ENCODE results near the gene TNS3. TPM values are rescaled to one million over a fixed set of nuclear protein-coding genes. Genes with fewer than 3 reads are reported as not detected.

Gene TNS3
- total RNA-seq, 1 experiment from 2014 or later = 9.5 TPM

DNA sequence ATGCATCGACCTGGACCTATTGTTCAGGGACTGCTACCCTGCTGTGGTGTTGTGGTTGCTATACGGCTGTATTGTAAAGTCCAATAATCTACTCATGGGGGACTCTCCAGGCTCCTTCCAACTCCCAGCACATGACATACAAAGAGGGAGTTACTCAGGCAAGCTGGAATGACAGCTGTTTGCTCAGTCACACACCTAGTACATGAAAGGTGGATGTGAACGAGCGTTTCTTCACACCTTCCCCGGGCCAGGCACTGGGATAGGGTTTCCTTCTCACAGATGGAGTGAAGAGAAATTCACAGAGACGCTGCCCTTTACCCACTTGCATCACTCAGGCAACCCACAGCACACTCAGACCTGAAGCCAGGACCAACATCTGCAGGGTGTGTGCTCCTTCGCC is 215.7 kb downstream of the TNS3 start:
- Histone ChIP-seq H4K20me1 (ENCODE audit: control insufficient read depth, insufficient read depth, insufficient read length) (no peaks in the 10 kb centered on the region), H3K14ac (ENCODE audit: insufficient read depth, low read length) (no peak overlapping the region), H3K23me2 (ENCODE audit: insufficient read length, low read depth, low read length, poor library complexity, severe bottlenecking) (no peaks in the 10 kb centered on the region), H3K56ac (ENCODE audit: insufficient read length, low read depth, low read length) (no peak overlapping the region), H2AFZ (ENCODE audit: low read length) (no peak overlapping the region), H4K8ac (replicated peaks; ENCODE audit: insufficient read length, low read depth, low read length) (no peak overlapping the region), H4K91ac (ENCODE audit: insufficient read length, low read depth, low read length) (no peak overlapping the region), H2BK12ac (ENCODE audit: insufficient read length, low read depth, low read length) (no peak overlapping the region), H3K18ac (ENCODE audit: insufficient read length, low read depth, low read length) (no peak overlapping the region), H4K5ac (ENCODE audit: insufficient read length, low read depth, low read length) (no peak overlapping the region), H2BK120ac (ENCODE audit: low read depth, low read length, poor library complexity, severe bottlenecking) (no peak overlapping the region), H3K23ac (ENCODE audit: insufficient read length, low read depth, low read length) (no peak overlapping the region), H3T11ph (ENCODE audit: low read length) (no peak overlapping the region), H3K9ac (ENCODE audit: extremely low read depth, insufficient read length, low read length) (no peak overlapping the region), H3K79me2 (ENCODE audit: insufficient read depth, low read length) (no peaks in the 10 kb centered on the region), H3K27ac (ENCODE audit: insufficient read length, low read depth, low read length) (no peak overlapping the region), H3K9me3 (ENCODE audit: control insufficient read depth, low read depth, low read length) (no peaks in the 10 kb centered on the region), H3K27me3 (ENCODE audit: insufficient read depth, low read length) (no peaks in the 10 kb centered on the region), H3K4me2 (ENCODE audit: insufficient read depth, insufficient read length, low read length) (no peak overlapping the region), H2BK15ac (ENCODE audit: low read depth, low read length) (no peak overlapping the region), H3K4ac (ENCODE audit: low read depth, low read length) (no peak overlapping the region), H2BK20ac (ENCODE audit: low read depth, low read length, poor library complexity, severe bottlenecking) (no peak overlapping the region), H2BK5ac (ENCODE audit: insufficient read length, low read length) (no peak overlapping the region), H3K79me1 (ENCODE audit: insufficient read depth, low read depth, low read length, poor library complexity, severe bottlenecking) (no peaks in the 10 kb centered on the region), H2AK5ac (ENCODE audit: insufficient read length, low read length) (no peak overlapping the region), H3K4me1 (ENCODE audit: insufficient read depth, low read length) (no peaks in the 10 kb centered on the region)
- Mint-ChIP-seq H3K4me1 (peaks cover 0 to under 1% of the 10 kb centered on the region in 2 experiments; a peak in 3 of 4 replicates), H3K4me3 (no peak overlapping the region), H3K36me3 (ENCODE audit: insufficient read depth in 1 of 3, low read depth in 3 of 3) (peaks cover 7 to 14% (median 7%) of the 10 kb centered on the region in 3 experiments; a peak in 5 of 7 replicates), H3K27me3 (ENCODE audit: low read depth) (no peaks in the 10 kb centered on the region), H3K27ac (no peak overlapping the region), H3K9me3 (no peaks in the 10 kb centered on the region)
- TF ChIP-seq, protein P1, sequence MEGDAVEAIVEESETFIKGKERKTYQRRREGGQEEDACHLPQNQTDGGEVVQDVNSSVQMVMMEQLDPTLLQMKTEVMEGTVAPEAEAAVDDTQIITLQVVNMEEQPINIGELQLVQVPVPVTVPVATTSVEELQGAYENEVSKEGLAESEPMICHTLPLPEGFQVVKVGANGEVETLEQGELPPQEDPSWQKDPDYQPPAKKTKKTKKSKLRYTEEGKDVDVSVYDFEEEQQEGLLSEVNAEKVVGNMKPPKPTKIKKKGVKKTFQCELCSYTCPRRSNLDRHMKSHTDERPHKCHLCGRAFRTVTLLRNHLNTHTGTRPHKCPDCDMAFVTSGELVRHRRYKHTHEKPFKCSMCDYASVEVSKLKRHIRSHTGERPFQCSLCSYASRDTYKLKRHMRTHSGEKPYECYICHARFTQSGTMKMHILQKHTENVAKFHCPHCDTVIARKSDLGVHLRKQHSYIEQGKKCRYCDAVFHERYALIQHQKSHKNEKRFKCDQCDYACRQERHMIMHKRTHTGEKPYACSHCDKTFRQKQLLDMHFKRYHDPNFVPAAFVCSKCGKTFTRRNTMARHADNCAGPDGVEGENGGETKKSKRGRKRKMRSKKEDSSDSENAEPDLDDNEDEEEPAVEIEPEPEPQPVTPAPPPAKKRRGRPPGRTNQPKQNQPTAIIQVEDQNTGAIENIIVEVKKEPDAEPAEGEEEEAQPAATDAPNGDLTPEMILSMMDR (conservative IDR thresholded peaks at IDR 0.05) = no peak
- DNase-seq = no peak
- WGBS (ENCODE audit: extremely low coverage, insufficient read length, low lambda C conversion rate) = no CpG with 5 or more reads among the region's 7 CpGs
